WTC11 (cell line): ENCODE data around the gene PER1.

Experiments
- CTCF ChIP-seq: fragments of 200-600 bp; IDR thresholded peaks from 2 replicates; pipeline ENCODE4 v1.8.0; 2022; ENCODE audit warnings: antibody characterized with exemption
- FOXP4 ChIP-seq: sonication (generic); formaldehyde crosslinking; IDR thresholded peaks from 2 replicates; pipeline ENCODE4 v1.8.0; 2022; ENCODE audit warnings: mild to moderate bottlenecking, missing genetic modification reagents
- NR1H2 ChIP-seq: sonication (generic); formaldehyde crosslinking; IDR thresholded peaks from 2 replicates; pipeline ENCODE4 v1.9.0; 2021; ENCODE audit warnings: mild to moderate bottlenecking, moderate library complexity, missing genetic modification reagents
- ZNF671 ChIP-seq: fragments of 250-450 bp; sonication (Bioruptor Pico); IDR thresholded peaks from 2 replicates; pipeline ENCODE4 v1.8.0; 2021; ENCODE audit warnings: mild to moderate bottlenecking

DNA sequence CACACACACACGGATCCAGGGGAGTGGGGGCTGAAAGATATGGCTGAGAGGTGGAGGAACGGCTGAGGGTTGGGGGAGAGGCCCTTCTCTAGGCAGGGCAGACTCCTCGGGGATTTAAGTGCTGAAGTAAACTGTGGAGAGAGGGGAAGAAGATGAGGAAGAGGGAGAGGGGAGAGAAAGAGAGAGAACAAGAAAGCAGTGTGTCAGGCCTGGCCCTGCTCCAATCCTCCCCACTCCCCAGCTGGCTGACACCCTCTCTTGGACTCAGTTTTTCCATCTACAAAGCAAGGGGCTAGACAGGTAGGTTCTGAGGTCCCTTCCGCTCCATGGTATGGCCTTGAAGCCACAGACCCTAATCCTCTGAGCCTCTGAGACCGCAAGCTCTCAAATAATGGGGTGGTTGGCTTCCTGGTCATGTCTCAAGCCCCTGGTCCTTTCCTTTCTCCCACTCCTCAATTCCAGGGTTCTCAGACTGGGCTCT, 8.6 kb upstream of the PER1 start:
- TF ChIP-seq NR1H2 (CRISPR knock-in tag) (no peak), ZNF671 (CRISPR knock-in tag) (no peak), CTCF (no peak), FOXP4 (CRISPR knock-in tag) (no peak)
